Heart right ventricle (tissue), 16 donors: Measurements from ENCODE around the gene APMAP. TPM values are rescaled to one million over a fixed set of nuclear protein-coding genes. Genes with fewer than 3 reads are reported as not detected.

Experiments used
- ATAC-seq, 8 donors: fragments of 200-7000 bp; cut with Tn5 transposase; one replicate each; pipeline ENCODE4 v1.9.1; 2020; ENCODE audit warnings: mild to moderate bottlenecking in 8 of 8, moderate library complexity in 8 of 8, moderate number of reproducible peaks in 1 of 8
- DNase-seq, 2 donors: peaks; one replicate each; pipeline ENCODE4 v3.0.0-alpha.2; 2020
- H3K27ac ChIP-seq, 10 donors: fragments of 200-600 bp; sonication (generic) in 2 of 10; one replicate each; pipeline versions ENCODE4 v1.5.0 to v1.8.0; 2020 to 2022; ENCODE audit warnings: mild to moderate bottlenecking in 3 of 10
- H3K27me3 ChIP-seq, 7 donors: fragments of 200-600 bp; one replicate each; pipeline ENCODE4 v1.8.0; 2021 to 2022; ENCODE audit warnings: mild to moderate bottlenecking in 2 of 7
- H3K36me3 ChIP-seq, 9 donors: fragments of 200-600 bp; sonication (generic) in 1 of 9; one replicate each; pipeline versions ENCODE4 v1.5.0 to v1.8.0; 2020 to 2022; ENCODE audit warnings: mild to moderate bottlenecking in 2 of 9
- H3K4me1 ChIP-seq, 9 donors: fragments of 200-600 bp; sonication (generic) in 1 of 9; one replicate each; pipeline versions ENCODE4 v1.5.0 to v1.8.0; 2020 to 2022; ENCODE audit warnings: mild to moderate bottlenecking in 4 of 9
- H3K4me3 ChIP-seq, 10 donors: fragments of 200-600 bp; sonication (generic) in 2 of 10; one replicate each; pipeline versions ENCODE4 v1.5.0 to v1.8.0; 2020 to 2022; ENCODE audit warnings: mild to moderate bottlenecking in 7 of 10, moderate library complexity in 2 of 10
- H3K9me3 ChIP-seq, 11 donors: fragments of 200-600 bp in 10 of 11; sonication (generic) in 2 of 11; one replicate each; pipeline versions ENCODE4 v1.5.0 to v1.8.0; 2013 to 2022; ENCODE audit warnings: mild to moderate bottlenecking in 2 of 11, control low read depth in 1 of 11, moderate library complexity in 1 of 11
- WGBS, 2 donors: extraction: QIAGEN DNeasy Blood & Tissue Kit; methylation state at CpG; one replicate each; pipeline ENCODE4 v1.1.7; 2013; ENCODE audit warnings: inconsistent platforms in 1 of 2; 5-methylcytosine and 5-hydroxymethylcytosine counted together
- intact Hi-C, 10 donors: fragments of 100-400 bp; cut with DNase I; formaldehyde crosslinking; loops; one replicate each; pipeline versions ENCODE4 v1.11.1 to v1.14.2; 2022
- polyA plus RNA-seq, 2 donors: library from polyadenylated mRNA; stranded (reverse); fragments of 200-250 nt; gene quantifications; one replicate each; pipeline ENCODE4 v1.2.3, GENCODE V29; 2013
- total RNA-seq, 10 donors: library from RNA; stranded (reverse); fragmentation: NEBNext Ultra II Directional in 3 of 10; extraction: Animal tissue kit (Norgen Biotek cat#: 25700) in 3 of 10; gene quantifications; one replicate each; pipeline versions ENCODE4 v1.2.1 to v1.2.4, GENCODE V29; 2021 to 2023
- TF ChIP-seq, protein P1 (sequence below), 9 donors: fragments of 200-600 bp; sonication (generic) in 2 of 9; IDR thresholded peaks; one replicate each; pipeline versions ENCODE4 v1.5.0 to v1.8.0; 2021 to 2022; ENCODE audit warnings: antibody characterized with exemption in 9 of 9, mild to moderate bottlenecking in 5 of 9, moderate library complexity in 1 of 9
- donor health status: Arrhythmogenic right ventricular cardiomyopathy.
- donor health status: ischemic (EF 13 %, LVEDD 7.1; RV severe dilation, severe dysfunction).
- donor health status: healthy with polysubstance abuse.
- donor health status: DM: no; HTN: yes; CAD: no.
- donor health status: DM: no; HTN: no; CAD: no.
- donor health status: ischemic (EF 25% LVEDD 6.9; RV normal size, moderate dysfunction).
- donor health status: ischemic (EF 25% LVEDD 5.7; RV mildly dilated, moderate dysfunction).
- donor health status: healthy.
- donor health status: DM: yes; HTN: yes; CAD: no.
- donor health status: Ischemic cardiomyopathy.
- donor health status: ischemic (EF 35%, LVEDD 5.7; RV mildly dilated, moderate dysfunction).
- donor health status: nonischemic (EF 11% LVEDD 7.7; RV severe dilation, severe dysfunction).
- donor health status: DM: yes; HTN: yes; CAD: no.
- donor health status: PGD.
- donor health status: ischemic (EF 29% LVEDD 5.4; RV normal size, mild dysfunction).
- donor health status: nonischemic (EF 23%, LVEDD 6.1; RV moderate dilation, normal function).

APMAP gene
- total and polyA plus RNA-seq, 12 donors: 15.3 to 48.5 (median 33.1) TPM

DNA sequence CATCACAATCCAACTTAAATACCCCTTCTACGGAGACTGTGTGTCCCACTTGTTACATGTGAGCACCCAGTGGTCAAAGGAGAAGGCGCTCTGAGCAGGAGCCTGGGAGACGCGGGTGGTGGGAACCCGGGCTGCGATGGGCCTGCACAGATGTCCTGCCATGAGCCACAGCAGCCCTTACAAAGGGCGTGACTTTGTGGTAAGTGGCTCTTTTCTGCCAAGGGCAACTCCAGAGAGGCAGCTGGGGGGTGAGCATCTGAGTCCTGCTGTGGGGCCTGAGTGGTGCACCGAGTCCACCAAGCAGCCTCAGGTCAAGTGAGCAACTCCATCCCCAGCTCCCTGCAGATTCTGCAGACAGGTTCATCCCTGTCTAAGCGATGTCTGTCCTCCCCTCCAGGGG is 77.1 kb downstream of the APMAP start:
- 85 to 87% methylated on average over 9 of the region's 9 CpGs for WGBS, 2 donors
- DNase-seq (no peak), ATAC-seq (no peak)
- H3K4me3 ChIP-seq: no peak overlapping the region
- H3K36me3 ChIP-seq: no peaks in the 10 kb centered on the region
- TF ChIP-seq, protein P1, sequence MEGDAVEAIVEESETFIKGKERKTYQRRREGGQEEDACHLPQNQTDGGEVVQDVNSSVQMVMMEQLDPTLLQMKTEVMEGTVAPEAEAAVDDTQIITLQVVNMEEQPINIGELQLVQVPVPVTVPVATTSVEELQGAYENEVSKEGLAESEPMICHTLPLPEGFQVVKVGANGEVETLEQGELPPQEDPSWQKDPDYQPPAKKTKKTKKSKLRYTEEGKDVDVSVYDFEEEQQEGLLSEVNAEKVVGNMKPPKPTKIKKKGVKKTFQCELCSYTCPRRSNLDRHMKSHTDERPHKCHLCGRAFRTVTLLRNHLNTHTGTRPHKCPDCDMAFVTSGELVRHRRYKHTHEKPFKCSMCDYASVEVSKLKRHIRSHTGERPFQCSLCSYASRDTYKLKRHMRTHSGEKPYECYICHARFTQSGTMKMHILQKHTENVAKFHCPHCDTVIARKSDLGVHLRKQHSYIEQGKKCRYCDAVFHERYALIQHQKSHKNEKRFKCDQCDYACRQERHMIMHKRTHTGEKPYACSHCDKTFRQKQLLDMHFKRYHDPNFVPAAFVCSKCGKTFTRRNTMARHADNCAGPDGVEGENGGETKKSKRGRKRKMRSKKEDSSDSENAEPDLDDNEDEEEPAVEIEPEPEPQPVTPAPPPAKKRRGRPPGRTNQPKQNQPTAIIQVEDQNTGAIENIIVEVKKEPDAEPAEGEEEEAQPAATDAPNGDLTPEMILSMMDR (IDR thresholded peaks at IDR 0.05): no peak
- peaks cover 0 to 18% (median 5%) of the 10 kb centered on the region in 7 donors for H3K27me3 ChIP-seq
- intact Hi-C loops: loop anchor here in 8 of 10 donors (5.0 to 10.0 kb wide), 9 partner anchors 608 to 981 kb away; no protein-coding TSS in a partner anchor
- H3K4me1 ChIP-seq: peaks cover 0 to 12% (median 7%) of the 10 kb centered on the region in 9 donors
- no peaks in the 10 kb centered on the region for H3K9me3 ChIP-seq
- H3K27ac ChIP-seq: no peak overlapping the region

DNA sequence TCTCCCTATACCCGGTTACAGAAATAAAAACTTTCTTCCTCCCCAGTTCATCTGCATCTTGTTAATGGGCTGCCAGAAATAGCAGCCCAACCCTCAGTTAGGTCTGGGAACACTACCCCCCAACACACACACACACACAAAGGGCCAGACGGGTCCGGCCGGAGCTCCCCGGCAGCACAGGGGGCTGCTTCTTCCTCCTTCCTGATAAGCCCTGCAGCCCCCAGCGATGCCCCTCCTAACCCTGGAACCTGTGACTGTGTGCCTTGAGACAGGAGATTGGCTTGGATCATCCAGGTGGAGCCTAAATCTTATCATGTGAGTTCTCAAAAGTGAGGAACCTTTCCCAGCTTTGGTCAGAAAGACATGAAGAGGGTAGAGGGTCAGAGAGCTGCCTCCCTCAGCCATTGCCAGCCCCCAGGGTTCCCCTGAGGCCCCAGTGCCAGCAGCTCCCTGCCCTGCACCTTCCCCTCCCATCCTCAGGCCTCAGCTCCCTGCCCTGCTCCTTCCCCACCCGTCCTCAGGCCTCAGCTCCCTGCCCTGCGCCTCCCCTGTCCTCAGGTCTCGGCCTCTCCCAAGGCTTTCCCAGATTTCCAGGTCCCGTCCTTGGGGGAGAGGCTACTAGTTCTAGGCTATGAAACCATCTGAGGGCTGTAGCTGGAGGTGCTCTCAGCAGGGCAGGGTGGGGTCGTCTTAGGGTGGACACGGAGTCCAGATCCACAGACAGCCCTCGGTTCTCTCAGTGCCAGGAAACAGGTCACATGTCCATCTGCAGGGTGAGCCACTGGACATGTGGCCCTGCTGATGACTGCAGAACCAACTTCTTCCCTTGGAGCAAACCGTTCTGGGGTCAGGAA is 77.9 kb downstream of the APMAP start:
- Histone ChIP-seq H3K4me1 (peaks cover 0 to 12% (median 7%) of the 10 kb centered on the region in 9 donors), H3K9me3 (no peaks in the 10 kb centered on the region), H3K27me3 (peaks cover 0 to 18% (median 5%) of the 10 kb centered on the region in 7 donors), H3K4me3 (no peak overlapping the region), H3K27ac (no peak overlapping the region), H3K36me3 (no peaks in the 10 kb centered on the region)
- TF ChIP-seq, protein P1 (IDR thresholded peaks at IDR 0.05): no peak
- WGBS, 2 donors: 65% methylated on average over 14 of the region's 14 CpGs
- no peak for DNase-seq
- intact Hi-C loops: loop anchor here in 9 of 10 donors (5.0 to 10.0 kb wide), 9 partner anchors 607 to 980 kb away; no protein-coding TSS in a partner anchor
- no peak for ATAC-seq

DNA sequence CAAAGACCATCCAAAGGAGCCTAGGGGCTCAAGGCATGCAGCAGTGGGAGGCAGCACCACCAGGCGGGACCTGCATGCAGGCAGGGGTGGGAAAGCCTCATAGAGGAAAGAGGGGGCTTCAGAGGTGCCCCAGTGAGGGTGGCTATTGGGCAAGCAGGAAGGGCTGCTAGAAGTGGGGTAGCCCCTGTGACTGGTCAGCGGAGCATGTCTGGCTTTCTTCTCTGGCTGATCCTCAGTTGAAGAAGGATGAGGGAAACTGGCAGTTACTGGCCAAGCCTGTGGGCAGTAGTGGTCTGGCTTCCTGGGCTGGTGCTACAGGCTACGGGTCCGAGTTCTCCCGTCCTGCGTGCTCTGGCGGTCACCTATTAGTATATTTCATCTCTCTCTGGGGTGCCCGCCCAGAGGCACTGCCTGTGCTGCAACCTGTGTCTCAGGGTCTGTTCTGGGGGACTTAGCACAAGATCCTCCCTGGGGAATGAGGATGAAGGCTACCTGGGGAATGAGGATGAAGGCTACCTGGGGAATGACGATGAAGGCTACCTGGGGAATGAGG is 79.4 kb downstream of the APMAP start:
- no peak for DNase-seq
- intact Hi-C loops: loop anchor here in 5 of 10 donors (5.0 to 10.0 kb wide), 5 partner anchors 748 to 978 kb away; no protein-coding TSS in a partner anchor
- TF ChIP-seq, protein P1 (IDR thresholded peaks at IDR 0.05): no peak
- 85 to 89% methylated on average over 9 of the region's 9 CpGs for WGBS, 2 donors
- no peak overlapping the region for H3K4me3 ChIP-seq
- H3K9me3 ChIP-seq: peaks cover 0 to 11% (median 5%) of the 10 kb centered on the region in 11 donors
- H3K27ac ChIP-seq: no peak overlapping the region
- peaks cover 0 to 1% (median 0%) of the 10 kb centered on the region in 9 donors for H3K4me1 ChIP-seq
- peaks cover 0 to 13% (median 0%) of the 10 kb centered on the region in 7 donors for H3K27me3 ChIP-seq
- no peak for ATAC-seq
- H3K36me3 ChIP-seq: no peaks in the 10 kb centered on the region

Other genes with a start within 250 kb of the APMAP start
- 1 to 10 TPM in 4 of 10 donors, under 1 TPM in 4, not detected in 2; 0.28 to 10.0 (median 1.0) TPM for gene CST7, start 43.5 kb downstream of the APMAP start, total RNA-seq
- 1 to 10 TPM; 1.2 to 1.5 TPM for gene CST7, start 43.5 kb downstream of the APMAP start, polyA plus RNA-seq
- gene ACSS1, start 65.4 kb upstream of the APMAP start, total RNA-seq: 100 to 1,000 TPM in 3 of 10 donors, 10 to 100 TPM in 7; 72.5 to 114 (median 87.4) TPM
- gene ACSS1, start 65.4 kb upstream of the APMAP start, polyA plus RNA-seq: 10 to 100 TPM; 29.7 to 62.2 TPM
- under 1 TPM in 8 of 10 donors, not detected in 2; 0.20 to 0.79 (median 0.42) TPM for gene VSX1, start 89.4 kb upstream of the APMAP start, total RNA-seq
- gene VSX1, start 89.4 kb upstream of the APMAP start, polyA plus RNA-seq: under 1 TPM; 0.16 to 0.37 TPM
- 100 to 1,000 TPM in 3 of 10 donors, 10 to 100 TPM in 7; 54.6 to 141 (median 78.0) TPM for gene ENTPD6, start 203.0 kb upstream of the APMAP start, total RNA-seq
- gene ENTPD6, start 203.0 kb upstream of the APMAP start, polyA plus RNA-seq: 100 to 1,000 TPM; 161 to 167 TPM